ENCODE measurements around the gene MAT2A.
"Not testable (repeated sequence)": the region's sequence is repeated elsewhere in the genome, so short reads cannot be mapped to it uniquely, and the experiment has no call there.

MAT2A gene

GRCh38 chr2:85580206-85580605, 41.2 kb downstream of the MAT2A start:
- DNase-seq = no peak

- DNase-seq = no peak
Observed at GRCh38 chr2:85582492-85582891, 43.5 kb downstream of the MAT2A start.

- no peak for DNase-seq
Observed at GRCh38 chr2:85583667-85584353, 44.8 kb downstream of the MAT2A start.

GRCh38 chr2:85584354-85584856, 45.4 kb downstream of the MAT2A start, which contains the start of gene VAMP5:
VAMP5 (plus strand) TSS chr2:85584431; CDS start chr2:85584491, 60 bp downstream.
- no peak for DNase-seq

- no peak for DNase-seq
Observed at GRCh38 chr2:85584857-85585780, 46.2 kb downstream of the MAT2A start.

GRCh38 chr2:85585781-85586105, 46.8 kb downstream of the MAT2A start:
- no peak for DNase-seq

GRCh38 chr2:85588236-85588635, 49.3 kb downstream of the MAT2A start:
- DNase-seq = no peak

GRCh38 chr2:85588645-85589044, 49.7 kb downstream of the MAT2A start:
- DNase-seq = no peak

GRCh38 chr2:85589181-85589580, 50.2 kb downstream of the MAT2A start:
- DNase-seq = no peak

GRCh38 chr2:85589982-85590791, 51.2 kb downstream of the MAT2A start:
- no peak for DNase-seq

- DNase-seq = no peak
Observed at GRCh38 chr2:85590950-85591349, 52.0 kb downstream of the MAT2A start.

- no peak for DNase-seq
Observed at GRCh38 chr2:85591563-85591962, 52.6 kb downstream of the MAT2A start.

GRCh38 chr2:85592299-85592698, 53.3 kb downstream of the MAT2A start:
- DNase-seq = not testable (repeated sequence)

GRCh38 chr2:85593023-85593422, 54.1 kb downstream of the MAT2A start:
- DNase-seq = no peak
